K562 (cell line): ENCODE measurements around the gene PCNX4. TPM values are rescaled to one million over a fixed set of nuclear protein-coding genes. Genes with fewer than 3 reads are reported as not detected.

Experiments used
- ATAC-seq: fragments of 200-7000 bp; cut with Tn5 transposase; 3 replicates; pipeline ENCODE4 v1.9.1; 2020; ENCODE audit warnings: moderate library complexity
- Bru-seq: library from RNA; stranded (reverse); fragments of 400-500 nt; gene quantifications from one replicate; lab custom pipeline; 2021; lab: Mats Ljungman, UMichigan
- BruChase-seq, 2 experiments: library from RNA; stranded (reverse); fragments of 400-500 nt; gene quantifications; one replicate each; lab custom pipeline; 2021; lab: Mats Ljungman, UMichigan
- BruUV-seq: library from RNA; stranded (reverse); fragments of 400-500 nt; replicated peaks from 2 replicates; lab custom pipeline; 2021; lab: Mats Ljungman, UMichigan
- CTCF ChIA-PET: fragments of 300-600 bp; formaldehyde crosslinking; extraction: SDS; loops from one replicate; lab custom pipeline; 2021; ENCODE audit warnings: low intra/inter-chr PET ratio; lab: Yijun Ruan, JAX
- POLR2A ChIA-PET: fragments of 300-600, 350-650 bp; sonication (Branson Sonifier 250); formaldehyde crosslinking; extraction: SDS; loops from one replicate; lab custom pipeline; 2021; ENCODE audit warnings: antibody characterized with exemption, inconsistent platforms; lab: Yijun Ruan, JAX
- DNase-seq, 4 experiments: peaks; one replicate each; pipeline versions ENCODE4 v3.0.0 to v3.0.0-alpha.2; 2011 to 2018; ENCODE audit warnings: low spot score in 3 of 4, mixed read lengths in 3 of 4; ENCODE audit errors: extremely low read depth in 1 of 4
- FAIRE-seq: peaks from 2 replicates; lab custom pipeline; 2011; peaks lifted over from hg19 to GRCh38; lab: Jason Lieb, UNC
- H2AFZ ChIP-seq: 2 replicates; pipeline ENCODE4 v1.6.0; 2011; ENCODE audit warnings: low read depth, low read length, control low read depth, inconsistent platforms
- H3K27ac ChIP-seq: fragments of 200-600 bp; 3 replicates; pipeline ENCODE4 v1.8.0; 2011; ENCODE audit warnings: low read depth, mild to moderate bottlenecking, control low read depth, inconsistent platforms, low read length, moderate library complexity, mixed read lengths; ENCODE audit errors: extremely low read depth
- H3K27me3 ChIP-seq, 2 experiments: fragments of 300-600 bp in 1 of 2; 2 replicates in 1 of 2; 3 replicates in 1 of 2; pipeline versions ENCODE4 v1.6.0 to v1.8.0; 2011; ENCODE audit warnings: inconsistent platforms in 2 of 2, low read length in 2 of 2, mild to moderate bottlenecking in 1 of 2, mixed read lengths in 1 of 2, moderate library complexity in 1 of 2; ENCODE audit not compliant: control insufficient read depth in 2 of 2, insufficient read depth in 2 of 2
- H3K36me3 ChIP-seq: fragments of 300-600 bp; 3 replicates; pipeline ENCODE4 v1.8.0; 2011; ENCODE audit warnings: mild to moderate bottlenecking, low read length, inconsistent platforms; ENCODE audit not compliant: control insufficient read depth, insufficient read depth
- H3K4me1 ChIP-seq, 2 experiments: fragments of 200-600 bp in 1 of 2; replicated peaks in 1 of 2; 2 replicates in 1 of 2; 3 replicates in 1 of 2; pipeline versions ENCODE4 v1.5.1 to v1.8.0; 2011; ENCODE audit warnings: inconsistent platforms in 2 of 2, low read length in 2 of 2, mild to moderate bottlenecking in 1 of 2, mixed read lengths in 1 of 2, moderate library complexity in 1 of 2; ENCODE audit not compliant: control insufficient read depth in 2 of 2, insufficient read depth in 2 of 2
- H3K4me2 ChIP-seq: 2 replicates; pipeline ENCODE4 v1.6.1; 2011; ENCODE audit warnings: low read length, control low read depth, inconsistent platforms, mixed read lengths; ENCODE audit not compliant: insufficient read depth
- H3K4me3 ChIP-seq: fragments of 200-600 bp; sonication (generic), shearing (Covaris generic); 2 replicates; pipeline ENCODE4 v1.5.1; 2016; ENCODE audit warnings: control low read depth, inconsistent platforms
- H3K79me2 ChIP-seq: fragments of 200-600 bp; 3 replicates; pipeline ENCODE4 v1.8.0; 2011; ENCODE audit warnings: low read length, inconsistent platforms; ENCODE audit not compliant: control insufficient read depth, insufficient read depth
- H3K9ac ChIP-seq, 2 experiments: 2 replicates each; pipeline versions ENCODE4 v1.6.0 to v1.6.1; 2011; ENCODE audit warnings: low read depth in 2 of 2, low read length in 2 of 2, control low read depth in 1 of 2, inconsistent platforms in 1 of 2, mild to moderate bottlenecking in 1 of 2, mixed read lengths in 1 of 2; ENCODE audit not compliant: insufficient read depth in 1 of 2
- H3K9me1 ChIP-seq: one replicate; pipeline ENCODE4 v1.6.0; 2011; ENCODE audit warnings: inconsistent platforms, mild to moderate bottlenecking, low read length, moderate library complexity; ENCODE audit not compliant: control insufficient read depth, insufficient read depth
- H3K9me3 ChIP-seq: replicated peaks from 2 replicates; pipeline ENCODE4 v1.5.1; 2011; ENCODE audit warnings: low read depth, low read length, inconsistent platforms; ENCODE audit not compliant: control insufficient read depth, insufficient read depth
- H4K20me1 ChIP-seq: replicated peaks from 2 replicates; pipeline ENCODE4 v1.6.1; 2011; ENCODE audit warnings: low read length, inconsistent platforms, mixed read lengths; ENCODE audit not compliant: control insufficient read depth, insufficient read depth
- CBFA2T2 ChIP-seq: fragments of 450-650 bp; conservative IDR thresholded peaks from 2 replicates; pipeline ENCODE4 v1.6.1; 2017; ENCODE audit warnings: mild to moderate bottlenecking
- E2F3 ChIP-seq: fragments of 250-450 bp; sonication (Bioruptor Pico); IDR thresholded peaks from 2 replicates; pipeline ENCODE4 v1.4.0; 2020; ENCODE audit warnings: mild to moderate bottlenecking
- JUND ChIP-seq, 2 experiments: IDR thresholded peaks; 2 replicates in 1 of 2; 3 replicates in 1 of 2; pipeline ENCODE4 v1.6.1; 2011; ENCODE audit warnings: borderline replicate concordance in 2 of 2, low read depth in 2 of 2, low read length in 2 of 2, improper control_type of control experiment in 1 of 2, missing biosample characterization in 1 of 2, missing genetic modification characterization in 1 of 2, missing genetic modification reagents in 1 of 2
- NUFIP1 ChIP-seq: fragments of 450-650 bp; IDR thresholded peaks from 2 replicates; pipeline ENCODE4 v1.6.1; 2018; ENCODE audit not compliant: partially characterized antibody
- POLR2AphosphoS5 ChIP-seq: IDR thresholded peaks from 2 replicates; pipeline ENCODE4 v1.6.1; 2011; ENCODE audit warnings: mild to moderate bottlenecking, low read depth, low read length, moderate library complexity; ENCODE audit not compliant: control insufficient read depth, insufficient read depth
- PRDM10 ChIP-seq: fragments of 450-650 bp; IDR thresholded peaks from 2 replicates; pipeline ENCODE4 v1.6.1; 2018; ENCODE audit not compliant: partially characterized antibody
- ZBTB12 ChIP-seq: fragments of 250-450 bp; sonication (Bioruptor Pico); IDR thresholded peaks from 2 replicates; pipeline ENCODE4 v1.4.0; 2020
- ZBTB17 ChIP-seq: fragments of 450-650 bp; formaldehyde crosslinking; IDR thresholded peaks from 2 replicates; pipeline ENCODE4 v1.4.0; 2020; ENCODE audit warnings: mild to moderate bottlenecking
- WGBS: fragments of 100-300 bp; shearing (Covaris generic); methylation state at CpG from one replicate; pipeline ENCODE4 v1.1.6; 2016; ENCODE audit warnings: low coverage, mixed read lengths; ENCODE audit not compliant: insufficient coverage; ENCODE audit errors: missing lambda C conversion rate; 5-methylcytosine and 5-hydroxymethylcytosine counted together
- in situ Hi-C: fragments of 300-500 bp; cut with MboI; formaldehyde crosslinking; loops from 4 replicates; pipeline ENCODE4 v1.15.0; 2018; ENCODE audit warnings: inconsistent platforms, mixed read lengths
- intact Hi-C: fragments of 100-400 bp; cut with micrococcal nuclease; formaldehyde crosslinking; loops from 2 replicates; pipeline ENCODE4 v1.14.2; 2022
- long read RNA-seq, 3 experiments: library from polyadenylated mRNA in 2 of 3; library from RNA in 1 of 3; unstranded in 2 of 3; stranded (forward) in 1 of 3; transcript quantifications; one replicate each; pipeline ENCODE4 v2.0.0, GENCODE V29; 2019 to 2022
- polyA minus RNA-seq, 3 experiments: library from RNA; depleted of rRNA, polyadenylated mRNA; stranded (reverse); fragments of >200 nt; gene quantifications; 2 replicates each; pipeline ENCODE4 v1.2.3, GENCODE V29; 2011
- polyA plus RNA-seq, 8 experiments: library from polyadenylated mRNA; depleted of rRNA in 4 of 8; stranded (reverse) in 5 of 8; unstranded in 3 of 8; fragments of >200 nt; fragmentation: Nextera tagmentation in 2 of 8; fragmentation: Illumina TruSeq in 1 of 8; extraction: Ambion mirVana in 2 of 8; extraction: Trizol in 1 of 8; gene quantifications; 2 replicates each; pipeline versions ENCODE4 v1.2.1 to v1.2.3, GENCODE V29; 2011 to 2014; ENCODE audit warnings: inconsistent platforms in 1 of 8, missing spikeins in 1 of 8
- total RNA-seq, 7 experiments: library from RNA; depleted of rRNA in 6 of 7; stranded (reverse); fragments of >200 nt in 6 of 7; fragmentation: Illumina TruSeq in 2 of 7; extraction: Trizol in 2 of 7; gene quantifications; 2 replicates each; pipeline versions ENCODE4 v1.2.1 to v1.2.3, GENCODE V29; 2011 to 2021; ENCODE audit warnings: low replicate concordance in 1 of 7

Gene PCNX4
- 47.4 and 109 TPM in 2 replicates for total RNA-seq (2011; cell fraction: chromatin; rRNA removed; ENCODE audit: low replicate concordance)
- 16.8 and 25.7 TPM in 2 replicates for total RNA-seq (2011; cell fraction: nucleolus; rRNA removed)
- total RNA-seq (2011; cell fraction: nucleoplasm; rRNA removed), result 48.0 and 56.9 TPM in 2 replicates
- total RNA-seq (2014; rRNA removed) (18.1 and 21.7 TPM in 2 replicates), total RNA-seq (2014; rRNA removed; fragmentation: Illumina TruSeq; extraction: Trizol) (29.0 and 31.5 TPM in 2 replicates), total RNA-seq (2015; rRNA removed; fragmentation: Illumina TruSeq; extraction: Trizol) (40.9 and 42.8 TPM in 2 replicates), total RNA-seq (2021) (25.9 and 35.5 TPM in 2 replicates), polyA plus RNA-seq (2011; rRNA removed) (17.6 and 22.4 TPM in 2 replicates), polyA plus RNA-seq (2014; fragmentation: Illumina TruSeq; extraction: Trizol) (31.1 and 41.2 TPM in 2 replicates), polyA plus RNA-seq (2014; fragmentation: Nextera tagmentation; extraction: Ambion mirVana) (10 to 100 TPM; 10.0 to 12.0 TPM), polyA plus RNA-seq (2014; rRNA removed) (16.2 and 18.8 TPM in 2 replicates), polyA minus RNA-seq (2011; rRNA and poly(A)+ RNA removed) (65.3 and 73.0 TPM in 2 replicates), Bru-seq, nascent RNA (percentile 75 among the genes with signal in this experiment), BruChase-seq, experiment 1, labeled RNA remaining after a 2-hour chase (percentile 76 among the genes with signal in this experiment), BruChase-seq, experiment 2, labeled RNA remaining after a 6-hour chase (percentile 77 among the genes with signal in this experiment)
- 12.4 and 18.5 TPM in 2 replicates for polyA plus RNA-seq (2011; cell fraction: cytosol; rRNA removed)
- polyA plus RNA-seq (2011; cell fraction: nucleus; rRNA removed), result 37.6 and 44.8 TPM in 2 replicates
- 14.8 and 17.1 TPM in 2 replicates for polyA plus RNA-seq (2012)
- 10.9 and 21.6 TPM in 2 replicates for polyA minus RNA-seq (2011; cell fraction: cytosol; rRNA and poly(A)+ RNA removed)
- polyA minus RNA-seq (2011; cell fraction: nucleus; rRNA and poly(A)+ RNA removed), result 20.2 and 37.7 TPM in 2 replicates
- long read RNA-seq, experiment 1, full-length matches to known transcripts, result 12 of 29 reads
- long read RNA-seq, experiment 1, partial matches to known transcripts, result 7 of 29 reads
- long read RNA-seq, experiment 1, other reads (novel, unspliced or antisense), result 10 of 29 reads
- long read RNA-seq, experiment 2, partial matches to known transcripts, result 4 of 7 reads
- long read RNA-seq, experiment 2, other reads (novel, unspliced or antisense), result 3 of 7 reads
- long read RNA-seq, experiment 3, full-length matches to known transcripts, result 2 of 5 reads
- long read RNA-seq, experiment 3, partial matches to known transcripts, result 2 of 5 reads
- long read RNA-seq, experiment 3, other reads (novel, unspliced or antisense), result 1 of 5 reads

GRCh38 chr14:60091550-60092525, at the start of gene PCNX4:
PCNX4 (plus strand) TSS chr14:60091923; CDS start chr14:60107639, 15,716 bp downstream.
- peak within 1 kb of the TSS; percentile 92 for H2AFZ ChIP-seq
- H4K20me1 ChIP-seq, result no peaks in the 10 kb centered on the region
- peak within 1 kb of the TSS; percentile 76 for H3K4me3 ChIP-seq
- BruUV-seq, result no TSS peak
- ATAC-seq (peak; percentile 91), FAIRE-seq (peak; percentile 96), DNase-seq (peak; percentile 81 to 96 (median 84))
- peaks cover 0 to 22% of the 10 kb centered on the region in 2 experiments; a peak in 3 of 5 replicates for H3K4me1 ChIP-seq
- H3K9ac ChIP-seq, result peak within 1 kb of the TSS; percentile 80 to 97
- H3K9me3 ChIP-seq, result no peaks in the 10 kb centered on the region; the same call in 1 of the 2 replicates
- H3K36me3 ChIP-seq, result peaks cover 7% of the 10 kb centered on the region; the same call in 2 of the 3 replicates
- no peaks in the 10 kb centered on the region for H3K27me3 ChIP-seq
- peak within 1 kb of the TSS; percentile 84 for H3K4me2 ChIP-seq
- ChIA-PET CTCF (no interaction called here), POLR2A (no interaction called here)
- WGBS, result under 1% methylated on average over 54 of the region's 88 CpGs
- H3K79me2 ChIP-seq, result peaks cover 48% of the 10 kb centered on the region
- H3K9me1 ChIP-seq, result no peaks in the 10 kb centered on the region
- H3K27ac ChIP-seq, result peak within 1 kb of the TSS; percentile 99
- intact Hi-C loops (loop anchor here (2.0 to 5.0 kb wide), 2 partner anchors 73 to 155 kb away; partner anchors contain the start of genes DHRS7 and PPM1A), in situ Hi-C loops (no loop called here)
- TF ChIP-seq POLR2AphosphoS5, result peak; percentile 61
- TF ChIP-seq ZBTB17 (CRISPR knock-in tag), result no peak
- no peak for TF ChIP-seq E2F3 (CRISPR knock-in tag)
- peak; percentile 46; the same call in 1 of the 2 replicates for TF ChIP-seq JUND (IDR thresholded peaks at IDR 0.05; ENCODE audit: borderline replicate concordance, low read depth, low read length)
- TF ChIP-seq JUND (tag; IDR thresholded peaks at IDR 0.05; ENCODE audit: borderline replicate concordance, low read depth, low read length), result peak; percentile 49; the same call in 1 of the 3 replicates
- peak; percentile 97 for TF ChIP-seq PRDM10
- no peak for TF ChIP-seq CBFA2T2
- peak; percentile 66 for TF ChIP-seq ZBTB12 (CRISPR knock-in tag)
- no peak for TF ChIP-seq NUFIP1
